GM19238 (cell line): ENCODE measurements around the gene UMODL1.
A peak's percentile ranks its signal among the peaks of the same experiment; 100 is the strongest.

Experiments
- DNase-seq: peaks from one replicate; pipeline ENCODE4 v3.0.0; 2011; ENCODE audit warnings: low spot score; ENCODE audit not compliant: insufficient read length

The UMODL1 gene

DNA sequence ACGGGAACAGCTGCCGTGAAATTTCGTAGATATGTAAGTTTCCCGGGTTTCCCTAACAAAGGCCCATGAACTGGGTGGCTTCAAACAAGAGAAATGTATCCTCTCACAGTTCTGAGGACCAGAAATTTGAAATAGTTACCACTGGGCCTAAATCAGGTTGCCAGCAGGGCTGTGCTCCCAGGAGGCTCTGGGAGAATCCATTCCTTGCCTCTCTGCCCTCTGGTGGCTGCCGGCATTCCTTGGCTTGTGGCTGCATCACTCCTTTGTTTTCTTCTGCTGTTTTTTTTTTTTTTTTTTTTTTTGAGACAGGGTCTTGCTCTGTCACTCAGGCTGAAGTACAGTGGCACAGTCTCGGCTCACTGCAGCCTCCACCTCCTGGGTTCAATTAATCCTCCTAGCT is 23.7 kb downstream of the UMODL1 start:
- no peak for DNase-seq

GRCh38 chr21:42095581-42095980 is 24.5 kb downstream of the UMODL1 start:
- DNase-seq: no peak

DNA sequence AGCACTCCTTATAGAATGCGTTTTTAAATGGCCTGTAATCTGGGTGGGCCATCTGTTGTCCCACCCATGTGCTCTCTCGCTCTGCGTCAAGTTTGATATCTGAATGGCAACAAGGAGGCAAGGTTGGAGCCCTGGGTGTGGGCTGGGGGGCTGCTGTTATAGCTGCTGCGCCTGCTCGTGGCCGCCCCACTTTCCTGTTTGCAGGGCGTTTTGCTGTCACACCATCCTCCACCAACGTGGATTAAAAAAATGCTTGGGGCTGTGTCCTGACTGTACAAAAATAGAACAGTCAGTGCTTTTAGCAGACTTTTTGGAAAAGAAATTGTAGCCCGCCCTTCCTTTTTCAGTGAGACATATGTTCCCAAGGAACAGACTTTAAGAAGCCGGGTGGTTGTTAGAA is 25.4 kb downstream of the UMODL1 start:
- no peak for DNase-seq

GRCh38 chr21:42097274-42097673 is 26.2 kb downstream of the UMODL1 start:
- DNase-seq: no peak

- DNase-seq: no peak
These were observed 26.8 kb downstream of the UMODL1 start for GRCh38 chr21:42097860-42098454.

DNA sequence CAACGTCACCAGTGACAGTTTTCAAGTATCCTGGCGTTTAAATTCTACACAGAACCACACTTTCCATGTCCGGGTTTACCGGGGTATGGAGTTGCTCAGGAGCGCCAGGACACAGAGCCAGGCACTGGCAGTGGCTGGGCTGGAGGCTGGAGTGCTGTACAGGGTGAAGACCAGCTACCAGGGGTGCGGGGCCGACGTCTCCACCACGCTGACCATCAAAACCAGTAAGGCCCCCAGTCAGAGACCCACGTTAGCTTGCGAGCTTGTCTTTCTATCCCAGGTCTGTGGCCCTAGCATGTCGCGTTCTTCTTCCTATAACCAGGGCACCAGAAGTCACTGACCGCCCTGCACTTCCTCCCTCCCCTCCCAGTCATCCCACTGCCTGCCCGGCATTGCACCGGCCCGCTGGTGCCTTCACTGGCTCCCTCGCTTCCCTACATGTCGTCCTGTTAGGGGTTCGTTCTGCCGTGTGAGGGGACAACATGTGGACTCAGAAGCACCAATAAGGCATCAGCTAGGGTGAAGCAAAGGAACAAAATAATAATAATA is 27.9 kb downstream of the UMODL1 start:
- DNase-seq: no peak

DNA sequence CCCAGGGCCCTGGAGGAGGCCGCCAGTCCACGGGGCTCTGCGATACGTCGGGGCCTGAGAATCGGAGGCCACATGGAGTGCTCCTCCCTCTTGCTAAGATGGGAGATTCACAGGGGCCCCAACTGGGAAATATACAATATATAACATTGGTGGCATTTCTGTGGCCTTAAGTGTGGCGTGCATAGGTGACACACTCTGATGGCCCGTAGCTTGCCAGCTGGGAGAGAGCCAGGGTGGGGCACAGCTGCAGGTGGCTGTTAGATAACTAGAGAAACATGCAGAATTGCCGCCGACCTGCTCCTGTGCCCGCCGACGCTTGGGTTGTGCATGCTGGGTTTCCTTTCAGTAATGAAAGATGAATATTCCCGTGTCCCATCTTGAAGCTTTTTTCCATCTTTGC is 30.1 kb downstream of the UMODL1 start:
- DNase-seq: no peak

DNA sequence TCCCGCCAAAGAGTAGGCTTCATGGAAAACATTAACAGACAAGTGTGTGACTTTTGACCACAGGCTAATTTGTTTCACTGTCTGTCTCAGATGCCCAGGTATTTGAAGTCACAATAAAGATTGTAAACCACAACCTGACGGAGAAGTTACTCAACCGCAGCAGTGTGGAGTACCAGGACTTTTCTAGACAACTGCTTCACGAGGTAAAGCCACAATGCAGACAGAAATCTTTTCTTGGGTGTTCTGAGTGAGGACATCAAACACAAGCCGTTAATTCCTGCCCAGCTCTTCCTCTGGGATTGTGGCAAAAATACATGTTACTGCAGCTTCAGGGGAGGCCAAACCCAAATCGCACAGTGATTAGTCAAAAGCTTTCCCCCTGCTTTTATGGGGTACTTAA is 31.0 kb downstream of the UMODL1 start:
- no peak for DNase-seq

DNA sequence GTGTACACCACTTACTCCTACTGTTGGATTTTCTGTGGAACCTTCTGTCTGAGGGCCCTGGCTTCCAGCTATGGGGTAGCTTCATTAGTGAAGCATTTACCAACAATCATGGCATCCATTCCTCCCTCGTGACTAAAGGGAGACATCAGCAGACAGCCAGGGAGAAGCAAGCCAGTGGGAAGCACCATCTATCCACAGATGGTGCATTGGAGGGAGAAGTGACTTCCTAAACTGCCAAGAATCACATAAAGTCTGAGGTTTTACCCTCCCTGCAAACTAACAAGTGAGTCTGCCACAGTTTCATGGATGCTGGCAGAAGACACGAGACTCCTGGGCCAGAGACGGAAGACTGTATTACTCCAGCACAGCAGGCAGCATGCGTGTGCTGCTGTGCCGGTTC is 31.4 kb downstream of the UMODL1 start:
- DNase-seq: no peak

- DNase-seq: no peak
These were observed 31.9 kb downstream of the UMODL1 start for GRCh38 chr21:42102991-42103390.

DNA sequence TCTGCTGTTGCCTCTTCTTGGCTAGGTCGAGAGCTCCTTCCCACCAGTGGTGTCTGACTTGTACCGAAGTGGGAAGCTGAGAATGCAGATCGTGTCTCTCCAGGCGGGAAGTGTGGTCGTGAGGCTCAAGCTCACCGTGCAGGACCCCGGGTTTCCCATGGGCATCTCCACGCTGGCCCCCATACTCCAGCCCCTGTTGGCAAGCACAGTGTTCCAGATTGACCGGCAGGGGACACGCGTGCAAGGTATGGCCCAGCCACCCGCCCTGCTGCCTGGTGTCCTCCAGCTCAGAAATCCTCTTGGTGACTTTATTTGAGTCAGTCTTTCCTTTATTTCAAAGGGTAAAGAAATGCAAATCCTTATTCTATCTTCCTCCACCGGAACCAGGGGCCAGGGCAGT is 32.7 kb downstream of the UMODL1 start:
- no peak for DNase-seq

DNA sequence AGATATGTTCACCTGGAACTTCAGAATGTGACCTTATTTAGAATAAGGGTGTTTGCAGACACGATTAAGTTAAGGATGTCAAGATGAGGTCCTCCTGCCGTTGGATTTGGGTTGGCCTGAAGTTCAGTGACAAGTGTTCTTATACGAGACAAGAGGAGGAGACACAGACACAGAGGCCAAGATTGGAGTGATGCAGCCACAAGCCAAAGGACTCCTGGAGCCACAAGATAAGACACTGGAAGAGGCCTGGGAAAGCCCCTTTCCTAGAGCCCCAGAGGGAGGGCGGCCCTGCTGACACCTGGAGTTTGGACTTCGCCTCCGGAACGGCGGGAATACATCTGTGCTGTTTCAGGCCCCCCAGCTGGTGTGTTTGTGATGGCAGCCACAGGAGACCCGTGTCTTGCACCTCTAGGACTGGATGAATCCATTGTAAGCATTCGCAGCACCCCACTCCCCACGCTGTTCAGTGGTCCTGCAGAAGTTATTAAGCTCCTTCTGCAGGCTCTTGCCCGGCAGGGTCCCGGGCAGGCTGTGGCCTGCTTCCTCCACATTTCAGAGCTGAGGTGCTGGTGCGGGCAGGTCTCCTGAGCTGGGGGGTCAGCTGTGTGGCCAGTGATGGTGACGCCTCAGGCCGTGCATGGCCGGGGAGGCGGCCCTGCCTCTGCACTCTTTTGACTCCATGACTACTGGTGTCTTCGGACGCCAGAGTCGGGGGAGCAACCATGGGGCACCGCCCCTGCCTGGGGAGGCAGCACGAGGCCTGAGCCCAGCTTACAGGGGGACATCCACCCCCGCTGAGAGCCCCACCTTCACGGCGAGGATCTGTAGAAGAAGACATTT is 34.6 kb downstream of the UMODL1 start:
- no peak for DNase-seq

- no peak for DNase-seq
These were observed 35.3 kb downstream of the UMODL1 start for GRCh38 chr21:42106425-42106824.

DNA sequence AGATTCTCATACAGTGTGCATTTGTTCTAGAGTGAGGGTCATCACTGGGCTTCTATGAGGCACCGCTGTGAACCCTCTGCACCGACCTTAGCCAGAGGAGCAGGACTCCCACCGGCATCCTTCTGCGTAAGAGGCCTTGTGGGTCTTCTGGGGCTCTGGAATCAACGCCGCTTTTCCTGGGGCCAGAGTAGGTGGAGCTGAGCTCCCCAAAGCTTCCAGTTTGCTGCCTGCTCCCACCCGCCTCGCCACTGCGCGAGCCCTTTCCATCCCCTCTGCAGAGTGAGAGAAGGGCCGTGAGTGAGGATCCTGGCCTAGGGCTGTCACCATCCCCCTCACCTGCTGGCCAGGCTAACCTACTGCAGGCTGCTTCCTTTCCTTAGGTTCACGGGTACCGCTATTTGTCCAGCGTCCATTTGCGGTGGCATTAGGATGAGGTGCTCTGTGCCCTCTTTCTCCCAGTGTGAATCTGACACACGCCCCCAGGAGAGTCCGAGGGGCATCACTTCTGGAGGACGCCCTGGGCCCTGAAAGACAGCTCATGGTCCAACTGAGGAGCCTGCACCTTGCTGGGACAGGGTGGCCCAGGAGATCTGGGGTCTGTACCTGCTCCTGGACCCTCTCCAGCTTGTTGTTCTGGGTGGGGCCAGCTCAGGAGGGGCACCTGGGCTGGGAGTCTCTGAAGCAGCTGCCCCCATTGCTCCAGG is 36.2 kb downstream of the UMODL1 start:
- no peak for DNase-seq

- DNase-seq: peak; percentile 79
These were observed 36.9 kb downstream of the UMODL1 start for GRCh38 chr21:42107881-42108553.

DNA sequence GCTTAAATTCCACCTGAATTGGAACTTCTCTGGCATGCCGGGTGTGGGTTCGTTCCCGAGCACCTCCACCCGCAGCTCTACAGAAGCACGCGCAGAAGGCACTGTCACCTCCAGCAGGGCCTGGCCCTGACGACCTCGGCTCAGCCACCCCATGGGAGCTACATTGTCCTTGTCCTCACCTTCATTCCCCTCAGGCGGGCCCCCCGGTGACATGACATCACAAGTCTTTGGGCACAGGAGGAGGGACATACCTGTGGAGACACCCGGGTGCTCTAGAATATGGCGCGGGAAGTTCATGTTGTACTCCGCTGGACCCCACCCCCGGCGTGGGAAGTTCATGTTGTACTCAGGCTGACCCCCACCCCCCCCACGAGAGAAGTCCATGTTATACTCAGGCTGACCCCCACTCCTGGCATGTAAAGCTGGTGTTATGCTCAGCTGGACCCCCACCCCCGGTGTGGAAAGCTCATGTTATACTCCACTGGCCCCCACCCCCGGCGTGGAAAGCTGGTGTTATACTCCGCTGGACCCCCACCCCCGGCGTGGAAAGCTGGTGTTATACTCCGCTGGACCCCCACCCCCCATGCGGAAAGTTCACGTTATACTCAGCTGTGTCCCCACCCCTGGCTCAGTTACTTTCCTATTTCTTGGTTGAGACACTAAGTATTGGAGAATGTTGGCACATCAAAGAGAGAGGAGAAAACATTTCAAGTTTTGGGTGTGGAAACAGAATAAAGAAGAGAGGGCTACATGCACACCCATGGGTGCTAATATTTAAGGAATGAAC is 37.6 kb downstream of the UMODL1 start:
- no peak for DNase-seq

- DNase-seq: no peak
These were observed 38.4 kb downstream of the UMODL1 start for GRCh38 chr21:42109473-42109872.

DNA sequence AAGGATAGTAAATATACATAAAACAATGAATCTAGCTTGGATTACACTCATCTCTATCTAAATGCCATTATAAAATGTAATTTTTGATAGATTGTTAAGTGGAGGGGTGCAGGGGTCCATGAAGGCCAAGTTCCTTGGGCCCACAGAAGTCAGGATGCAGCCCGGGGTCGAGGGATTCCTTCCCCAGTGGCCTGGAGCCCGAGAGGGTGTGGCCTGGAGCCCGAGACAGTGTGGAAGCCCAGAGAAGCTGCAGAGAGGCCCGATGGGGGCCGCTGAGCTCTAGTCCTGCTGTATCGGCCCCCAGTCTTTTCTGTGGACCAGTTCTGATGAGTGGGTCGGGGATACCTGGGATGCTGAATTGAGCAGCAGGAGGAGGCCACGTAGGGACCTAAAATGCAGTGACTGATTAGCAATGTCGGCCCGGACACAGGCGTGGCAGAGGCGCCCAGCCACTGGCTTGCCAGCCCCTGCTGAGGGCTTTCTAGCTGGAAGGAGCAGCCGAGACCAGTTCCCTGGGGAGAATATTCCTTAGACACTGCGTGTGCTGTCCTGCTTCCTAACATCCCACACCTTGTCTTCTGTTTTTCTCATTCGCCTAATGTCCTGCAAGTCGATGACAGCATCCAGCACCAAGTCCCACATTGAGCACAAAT is 38.9 kb downstream of the UMODL1 start:
- no peak for DNase-seq

DNA sequence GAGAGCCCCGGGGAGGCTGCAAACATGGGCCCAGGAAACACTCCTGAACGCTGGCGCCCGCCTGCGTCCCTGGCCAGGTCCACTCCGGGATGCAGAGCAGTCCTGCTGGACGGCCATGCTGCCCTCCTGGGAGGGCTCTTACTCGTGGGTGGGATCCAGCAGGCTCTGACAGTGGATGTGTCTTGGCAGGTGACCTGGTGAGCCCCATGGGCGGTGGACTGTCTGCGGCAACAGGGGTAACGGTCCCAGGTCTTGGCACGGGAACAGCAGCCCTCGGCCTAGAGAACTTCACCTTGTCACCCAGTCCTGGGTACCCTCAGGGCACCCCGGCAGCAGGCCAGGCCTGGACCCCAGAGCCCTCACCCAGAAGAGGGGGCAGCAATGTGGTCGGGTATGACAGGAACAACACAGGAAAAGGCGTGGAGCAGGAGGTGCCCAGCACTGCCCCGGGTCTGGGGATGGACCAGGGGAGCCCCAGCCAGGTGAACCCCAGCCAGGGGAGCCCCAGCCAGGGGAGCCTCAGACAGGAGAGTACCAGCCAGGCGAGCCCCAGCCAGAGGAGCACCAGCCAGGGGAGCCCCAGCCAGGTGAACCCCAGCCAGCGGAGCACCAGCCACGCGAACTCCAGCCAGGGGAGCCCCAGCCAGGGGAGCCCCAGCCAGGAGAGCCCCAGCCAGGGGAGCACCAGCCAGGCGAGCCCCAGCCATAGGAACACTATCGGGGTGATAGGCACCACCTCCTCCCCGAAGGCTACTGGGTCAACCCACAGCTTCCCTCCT is 39.8 kb downstream of the UMODL1 start:
- no peak for DNase-seq

DNA sequence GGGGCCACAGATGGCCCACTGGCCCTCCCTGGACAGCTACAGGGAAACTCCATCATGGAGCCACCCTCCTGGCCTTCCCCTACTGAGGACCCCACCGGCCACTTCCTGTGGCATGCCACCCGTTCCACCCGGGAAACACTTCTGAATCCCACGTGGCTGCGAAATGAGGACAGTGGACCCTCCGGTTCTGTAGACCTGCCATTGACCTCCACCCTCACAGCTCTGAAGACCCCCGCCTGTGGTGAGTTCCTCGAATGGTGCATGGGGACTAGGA is 40.3 kb downstream of the UMODL1 start:
- no peak for DNase-seq
